Activated T-cell treated with anti-CD3 and anti-CD28 coated beads, Interleukin-2, amount 50 U/mL, for 24 hours (primary cell): ENCODE results near the gene RBM28.

Experiments
- DNase-seq: peaks from one replicate; pipeline ENCODE4 v3.0.0-alpha.2; 2020
- H3K27ac Mint-ChIP-seq: 2 replicates; pipeline ENCODE4 v1.8.0; 2020; ENCODE audit warnings: mild to moderate bottlenecking, mixed read lengths
- H3K27me3 Mint-ChIP-seq: 2 replicates; pipeline ENCODE4 v1.8.0; 2020; ENCODE audit warnings: mixed read lengths
- H3K36me3 Mint-ChIP-seq: 2 replicates; pipeline ENCODE4 v1.8.0; 2020; ENCODE audit warnings: low read depth, mixed read lengths
- H3K4me1 Mint-ChIP-seq: 2 replicates; pipeline ENCODE4 v1.8.0; 2020; ENCODE audit warnings: low read depth, mixed read lengths
- H3K4me3 Mint-ChIP-seq: 2 replicates; pipeline ENCODE4 v1.8.0; 2020; ENCODE audit warnings: mild to moderate bottlenecking, moderate library complexity, mixed read lengths
- H3K9me3 Mint-ChIP-seq: 2 replicates; pipeline ENCODE4 v1.8.0; 2020; ENCODE audit warnings: mixed read lengths

RBM28 gene

DNA sequence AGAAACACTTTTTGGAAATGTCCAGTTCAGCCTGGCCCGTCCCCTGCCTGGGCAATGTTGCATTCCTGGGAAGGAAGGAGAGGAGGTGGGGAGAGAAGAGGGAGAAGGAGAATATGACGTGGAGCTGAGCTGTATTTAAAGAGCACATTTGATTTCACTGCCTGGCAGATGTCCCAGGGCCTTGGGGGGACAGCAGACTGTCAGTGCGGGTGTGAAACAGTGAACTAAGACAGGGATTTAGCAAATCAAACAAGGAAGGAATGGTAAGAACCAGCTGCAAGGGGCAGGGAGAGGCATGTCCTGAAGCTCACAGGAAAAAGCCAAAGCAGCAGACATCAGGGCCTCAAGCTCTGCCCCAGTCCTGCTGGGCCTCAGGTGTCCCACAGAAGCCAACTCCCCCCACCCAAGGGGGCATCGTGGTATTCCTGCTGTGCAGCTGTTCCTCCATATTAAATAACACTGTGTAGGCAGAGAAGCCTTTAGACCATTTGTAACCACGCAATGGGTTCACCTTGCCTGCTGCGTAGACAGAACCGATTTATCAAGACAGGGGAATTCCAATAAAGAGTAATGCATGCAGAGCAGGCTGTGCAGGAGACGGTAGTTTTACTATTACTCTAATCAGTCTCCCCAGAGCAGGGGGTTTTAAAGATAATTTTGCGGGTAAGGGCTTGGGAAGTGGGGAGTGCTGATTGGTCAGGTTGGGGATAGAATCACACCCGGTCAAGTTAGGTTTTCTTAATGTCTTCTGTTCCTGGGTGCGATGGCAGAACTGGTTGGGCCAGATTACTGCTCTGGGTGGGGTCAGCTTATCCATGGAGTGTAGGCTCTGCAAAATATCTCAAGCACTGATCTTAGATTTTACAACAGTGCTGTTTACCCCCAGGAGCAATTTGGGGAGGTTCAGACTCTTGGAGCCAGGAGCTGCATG, 84.3 kb downstream of the RBM28 start:
- no peak for DNase-seq
- H3K36me3 Mint-ChIP-seq: no peaks in the 10 kb centered on the region
- H3K4me3 Mint-ChIP-seq: no peak overlapping the region
- no peaks in the 10 kb centered on the region for H3K9me3 Mint-ChIP-seq
- no peaks in the 10 kb centered on the region for H3K4me1 Mint-ChIP-seq
- H3K27me3 Mint-ChIP-seq: peaks cover 3% of the 10 kb centered on the region
- H3K27ac Mint-ChIP-seq: no peak overlapping the region

DNA sequence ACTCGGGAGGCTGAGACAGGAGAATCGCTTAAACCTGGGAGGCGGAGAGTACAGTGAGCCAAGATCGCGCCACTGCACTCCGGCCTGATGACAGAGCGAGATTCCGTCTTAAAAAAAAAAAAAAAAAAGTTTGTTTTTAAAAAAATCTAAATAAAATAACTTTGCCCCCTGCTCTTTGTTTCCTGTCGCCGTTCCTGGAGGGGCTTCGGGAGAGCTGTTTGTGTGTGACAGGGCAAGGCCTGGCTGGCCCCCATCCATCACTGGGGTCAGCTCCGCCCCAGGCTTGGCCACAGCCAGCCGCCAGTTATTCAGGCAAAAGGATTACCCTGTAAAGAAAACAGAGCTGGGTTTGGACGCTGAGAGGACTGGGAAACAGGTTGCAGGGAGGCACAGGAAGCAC, 86.2 kb downstream of the RBM28 start:
- Mint-ChIP-seq H3K4me3 (no peak overlapping the region), H3K27ac (no peak overlapping the region), H3K27me3 (peaks cover 3% of the 10 kb centered on the region), H3K4me1 (no peaks in the 10 kb centered on the region), H3K9me3 (no peaks in the 10 kb centered on the region), H3K36me3 (no peaks in the 10 kb centered on the region)
- DNase-seq: no peak

DNA sequence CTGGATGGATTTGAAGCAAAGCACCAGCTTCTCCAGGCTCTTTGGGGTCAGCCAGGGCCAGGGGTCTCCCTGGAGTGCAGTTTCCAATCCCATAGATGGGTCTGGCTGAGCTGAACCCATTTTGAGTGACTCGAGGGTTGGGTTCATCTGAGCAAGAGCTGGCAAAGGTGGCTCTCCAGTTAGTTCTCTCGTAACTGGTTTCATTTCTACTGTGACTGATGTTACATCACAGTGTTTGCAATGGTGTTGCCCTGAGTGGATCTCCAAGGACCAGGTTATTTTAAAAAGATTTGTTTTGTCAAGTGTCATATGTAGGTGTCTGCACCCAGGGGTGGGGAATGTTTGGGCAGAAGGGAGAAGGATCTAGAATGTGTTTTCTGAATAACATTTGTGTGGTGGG, 88.4 kb downstream of the RBM28 start:
- no peak for DNase-seq

DNA sequence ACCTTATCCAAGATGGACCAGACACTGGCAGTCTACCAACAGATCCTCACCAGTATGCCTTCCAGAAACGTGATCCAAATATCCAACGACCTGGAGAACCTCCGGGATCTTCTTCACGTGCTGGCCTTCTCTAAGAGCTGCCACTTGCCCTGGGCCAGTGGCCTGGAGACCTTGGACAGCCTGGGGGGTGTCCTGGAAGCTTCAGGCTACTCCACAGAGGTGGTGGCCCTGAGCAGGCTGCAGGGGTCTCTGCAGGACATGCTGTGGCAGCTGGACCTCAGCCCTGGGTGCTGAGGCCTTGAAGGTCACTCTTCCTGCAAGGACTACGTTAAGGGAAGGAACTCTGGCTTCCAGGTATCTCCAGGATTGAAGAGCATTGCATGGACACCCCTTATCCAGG, 89.2 kb downstream of the RBM28 start:
- Mint-ChIP-seq H3K4me1 (no peaks in the 10 kb centered on the region), H3K27ac (no peak overlapping the region), H3K36me3 (no peaks in the 10 kb centered on the region), H3K9me3 (no peaks in the 10 kb centered on the region), H3K4me3 (no peak overlapping the region), H3K27me3 (peaks cover 3% of the 10 kb centered on the region)
- DNase-seq: no peak

More for the DNA sequence above, 88.4 kb downstream of the RBM28 start:
- Mint-ChIP-seq H3K9me3 (no peaks in the 10 kb centered on the region), H3K27me3 (peaks cover 3% of the 10 kb centered on the region), H3K36me3 (no peaks in the 10 kb centered on the region), H3K27ac (no peak overlapping the region), H3K4me3 (no peak overlapping the region), H3K4me1 (no peaks in the 10 kb centered on the region)

DNA sequence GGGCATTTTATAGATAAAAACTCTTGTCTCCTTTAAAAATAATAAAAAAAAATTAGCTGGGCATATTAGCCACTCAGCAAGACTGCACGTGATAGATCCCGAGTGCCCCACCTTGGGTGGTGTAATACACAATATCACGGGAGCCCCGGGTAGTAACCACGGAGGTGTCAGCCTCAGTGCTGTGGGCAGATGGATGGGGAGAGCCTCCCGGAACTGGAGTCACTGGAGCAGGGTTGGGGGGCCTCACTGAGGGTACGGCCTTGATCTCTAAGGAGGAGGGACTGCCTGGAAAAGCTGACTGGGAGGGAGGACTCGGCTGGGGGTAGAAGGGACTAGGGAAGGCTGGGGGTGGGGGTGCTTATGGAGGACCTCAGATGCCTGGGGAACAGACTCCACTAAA, 90.0 kb downstream of the RBM28 start:
- Mint-ChIP-seq H3K36me3 (no peaks in the 10 kb centered on the region), H3K9me3 (no peaks in the 10 kb centered on the region), H3K27ac (no peak overlapping the region), H3K4me3 (no peak overlapping the region), H3K4me1 (no peaks in the 10 kb centered on the region), H3K27me3 (peaks cover 6% of the 10 kb centered on the region)
- DNase-seq: no peak

DNA sequence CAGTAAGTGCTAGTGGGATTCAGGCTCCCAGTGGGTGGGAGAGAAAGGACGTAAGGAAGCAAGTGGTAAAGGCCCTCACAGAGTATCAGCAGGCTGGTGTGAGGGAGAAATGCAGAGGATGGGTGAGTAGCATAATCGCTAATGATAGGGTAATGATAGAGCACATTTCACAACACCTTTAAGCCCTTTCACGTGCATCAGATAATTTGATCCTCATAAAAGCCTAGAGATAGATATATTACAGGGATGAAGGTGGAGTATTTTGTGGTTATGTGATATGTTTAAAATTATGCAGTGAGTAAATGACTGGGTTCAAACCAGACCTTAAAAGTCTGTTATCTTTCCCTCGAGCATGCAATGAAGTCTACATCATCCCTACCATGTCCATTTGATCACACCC, 92.4 kb downstream of the RBM28 start:
- Mint-ChIP-seq H3K4me3 (no peak overlapping the region), H3K27me3 (peaks cover 8% of the 10 kb centered on the region), H3K4me1 (no peaks in the 10 kb centered on the region), H3K36me3 (no peaks in the 10 kb centered on the region), H3K27ac (no peak overlapping the region), H3K9me3 (no peaks in the 10 kb centered on the region)
- DNase-seq: no peak
